Activated naive CD4-positive, alpha-beta T cell (primary cell): ENCODE results near the gene FAM20C.

Experiments
- DNase-seq, 4 experiments: peaks; one replicate each; lab custom pipeline; 2025; lab: John Stamatoyannopoulos, UW

The FAM20C gene

GRCh38 chr7:304574-305409 is 112.4 kb downstream of the FAM20C start:
- DNase-seq = no peak

GRCh38 chr7:305410-306151 is 113.2 kb downstream of the FAM20C start:
- no peak for DNase-seq

GRCh38 chr7:307970-308369 is 115.6 kb downstream of the FAM20C start:
- no peak for DNase-seq

- DNase-seq = no peak
Measured at GRCh38 chr7:309586-310228, 117.3 kb downstream of the FAM20C start.
